ENCODE data around the gene TFPI.

GRCh38 chr2:187549193-187549592 is 5.0 kb downstream of the TFPI start:
- TF ChIP-seq CTCF (conservative IDR thresholded peaks at IDR 0.05; ENCODE audit: low read depth, low read length) (no peak), EZH2 (IDR thresholded peaks at IDR 0.05; ENCODE audit: low read length, unreplicated experiment) (no peak)

All from PC-3 (cell line).